H9 (cell line): Measurements from ENCODE around the gene OTULINL. TPM values are rescaled to one million over a fixed set of nuclear protein-coding genes. Genes with fewer than 3 reads are reported as not detected.

ENCODE experiments used
- DNase-seq: peaks from one replicate; pipeline ENCODE4 v3.0.0-alpha.2; 2017
- H2AFZ ChIP-seq: one replicate; pipeline ENCODE4 v1.6.1; 2013; ENCODE audit warnings: mild to moderate bottlenecking, low read length, control low read depth, moderate library complexity
- H2AK5ac ChIP-seq: 2 replicates; pipeline ENCODE4 v1.6.1; 2013; ENCODE audit warnings: low read length, control low read depth, mixed read lengths; ENCODE audit not compliant: insufficient read length
- H2BK120ac ChIP-seq: one replicate; pipeline ENCODE4 v1.6.1; 2013; ENCODE audit warnings: low read depth, mild to moderate bottlenecking, low read length, control low read depth, inconsistent platforms; ENCODE audit not compliant: poor library complexity, severe bottlenecking
- H2BK12ac ChIP-seq: 2 replicates; pipeline ENCODE4 v1.6.1; 2013; ENCODE audit warnings: low read length, control low read depth, mixed read lengths, low read depth; ENCODE audit not compliant: insufficient read length
- H2BK15ac ChIP-seq: 2 replicates; pipeline ENCODE4 v1.6.1; 2013; ENCODE audit warnings: low read depth, low read length, control low read depth
- H2BK20ac ChIP-seq: one replicate; pipeline ENCODE4 v1.6.1; 2013; ENCODE audit warnings: low read depth, mild to moderate bottlenecking, low read length, control low read depth, inconsistent platforms; ENCODE audit not compliant: poor library complexity, severe bottlenecking
- H2BK5ac ChIP-seq: 2 replicates; pipeline ENCODE4 v1.6.1; 2013; ENCODE audit warnings: low read length, control low read depth, mixed read lengths; ENCODE audit not compliant: insufficient read length
- H3K14ac ChIP-seq: 2 replicates; pipeline ENCODE4 v1.6.1; 2013; ENCODE audit warnings: low read length, control low read depth; ENCODE audit not compliant: insufficient read depth
- H3K18ac ChIP-seq: 2 replicates; pipeline ENCODE4 v1.6.1; 2013; ENCODE audit warnings: low read depth, mild to moderate bottlenecking, mixed read lengths, low read length, control low read depth; ENCODE audit not compliant: insufficient read length
- H3K23ac ChIP-seq: 2 replicates; pipeline ENCODE4 v1.6.1; 2013; ENCODE audit warnings: low read length, control low read depth, mixed read lengths, low read depth; ENCODE audit not compliant: insufficient read length
- H3K23me2 ChIP-seq: 2 replicates; pipeline ENCODE4 v1.6.1; 2013; ENCODE audit warnings: low read depth, mild to moderate bottlenecking, mixed read lengths, low read length, control low read depth; ENCODE audit not compliant: insufficient read length, poor library complexity, severe bottlenecking
- H3K27ac ChIP-seq: 2 replicates; pipeline ENCODE4 v1.5.1; 2013; ENCODE audit warnings: low read length, control low read depth, mixed read lengths, low read depth; ENCODE audit not compliant: insufficient read length
- H3K27me3 ChIP-seq: 2 replicates; pipeline ENCODE4 v1.6.1; 2013; ENCODE audit warnings: low read length, control low read depth, inconsistent platforms; ENCODE audit not compliant: insufficient read depth
- H3K4ac ChIP-seq: 2 replicates; pipeline ENCODE4 v1.6.1; 2013; ENCODE audit warnings: low read depth, mild to moderate bottlenecking, control low read depth, inconsistent platforms, low read length, moderate library complexity
- H3K4me1 ChIP-seq: 2 replicates; pipeline ENCODE4 v1.6.1; 2013; ENCODE audit warnings: low read length, control low read depth, inconsistent platforms; ENCODE audit not compliant: insufficient read depth
- H3K4me2 ChIP-seq: 2 replicates; pipeline ENCODE4 v1.6.1; 2013; ENCODE audit warnings: low read length, control low read depth, mixed read lengths; ENCODE audit not compliant: insufficient read length, insufficient read depth
- H3K56ac ChIP-seq: 2 replicates; pipeline ENCODE4 v1.6.1; 2013; ENCODE audit warnings: low read depth, mild to moderate bottlenecking, mixed read lengths, low read length, control low read depth; ENCODE audit not compliant: insufficient read length
- H3K79me1 ChIP-seq: 2 replicates; pipeline ENCODE4 v1.6.1; 2013; ENCODE audit warnings: low read depth, mild to moderate bottlenecking, moderate library complexity, low read length, control low read depth, inconsistent platforms; ENCODE audit not compliant: insufficient read depth, poor library complexity, severe bottlenecking
- H3K79me2 ChIP-seq: 2 replicates; pipeline ENCODE4 v1.6.1; 2013; ENCODE audit warnings: low read length, control low read depth, inconsistent platforms; ENCODE audit not compliant: insufficient read depth
- H3K9ac ChIP-seq: 2 replicates; pipeline ENCODE4 v1.6.1; 2013; ENCODE audit warnings: low read length, control low read depth, mixed read lengths; ENCODE audit not compliant: insufficient read length; ENCODE audit errors: extremely low read depth
- H3K9me3 ChIP-seq: one replicate; pipeline ENCODE4 v1.6.1; 2013; ENCODE audit warnings: low read depth, low read length, inconsistent platforms; ENCODE audit not compliant: control insufficient read depth
- H3T11ph ChIP-seq: one replicate; pipeline ENCODE4 v1.6.1; 2013; ENCODE audit warnings: mild to moderate bottlenecking, low read length, control low read depth, inconsistent platforms
- H4K20me1 ChIP-seq: one replicate; pipeline ENCODE4 v1.6.1; 2013; ENCODE audit not compliant: control insufficient read depth, insufficient read length, insufficient read depth
- H4K5ac ChIP-seq: 2 replicates; pipeline ENCODE4 v1.6.1; 2013; ENCODE audit warnings: low read depth, mild to moderate bottlenecking, mixed read lengths, low read length, control low read depth; ENCODE audit not compliant: insufficient read length
- H4K8ac ChIP-seq: replicated peaks from 2 replicates; pipeline ENCODE4 v1.6.1; 2013; ENCODE audit warnings: low read length, control low read depth, mixed read lengths, low read depth; ENCODE audit not compliant: insufficient read length
- H4K91ac ChIP-seq: 2 replicates; pipeline ENCODE4 v1.6.1; 2013; ENCODE audit warnings: low read depth, mild to moderate bottlenecking, moderate library complexity, mixed read lengths, low read length, control low read depth; ENCODE audit not compliant: insufficient read length
- H3K27ac Mint-ChIP-seq, 3 experiments: 2 replicates in 2 of 3; 3 replicates in 1 of 3; pipeline ENCODE4 v1.8.0; 2020 to 2021; ENCODE audit warnings: mixed read lengths in 3 of 3, mild to moderate bottlenecking in 1 of 3, moderate library complexity in 1 of 3
- H3K27me3 Mint-ChIP-seq: 2 replicates; pipeline ENCODE4 v1.8.0; 2021; ENCODE audit warnings: low read depth, mild to moderate bottlenecking, moderate library complexity, mixed read lengths
- H3K36me3 Mint-ChIP-seq, 3 experiments: 2 replicates in 2 of 3; 3 replicates in 1 of 3; pipeline ENCODE4 v1.8.0; 2020 to 2021; ENCODE audit warnings: low read depth in 3 of 3, mixed read lengths in 3 of 3; ENCODE audit not compliant: insufficient read depth in 1 of 3
- H3K4me1 Mint-ChIP-seq, 2 experiments: 2 replicates each; pipeline ENCODE4 v1.8.0; 2020; ENCODE audit warnings: mixed read lengths in 2 of 2
- H3K4me3 Mint-ChIP-seq, 2 experiments: 2 replicates in 1 of 2; 3 replicates in 1 of 2; pipeline ENCODE4 v1.8.0; 2020 to 2021; ENCODE audit warnings: mild to moderate bottlenecking in 2 of 2, mixed read lengths in 2 of 2, moderate library complexity in 1 of 2
- H3K9me3 Mint-ChIP-seq, 2 experiments: 2 replicates in 1 of 2; 3 replicates in 1 of 2; pipeline ENCODE4 v1.8.0; 2020; ENCODE audit warnings: mild to moderate bottlenecking in 2 of 2, mixed read lengths in 2 of 2, moderate library complexity in 1 of 2
- CTCF ChIP-seq: fragments of 200-600 bp; sonication (generic); conservative IDR thresholded peaks from 3 replicates; pipeline ENCODE4 v1.8.0; 2021; ENCODE audit warnings: antibody characterized with exemption, mild to moderate bottlenecking
- WGBS: extraction: QIAGEN DNeasy Blood & Tissue Kit; methylation state at CpG from one replicate; pipeline ENCODE4 v1.1.7; 2013; ENCODE audit warnings: missing lambda C conversion rate, low lambda C conversion rate, mixed read lengths; ENCODE audit not compliant: insufficient read length; ENCODE audit errors: extremely low coverage; 5-methylcytosine and 5-hydroxymethylcytosine counted together
- total RNA-seq: library from RNA; stranded (reverse); gene quantifications from 2 replicates; pipeline ENCODE4 v1.2.1, GENCODE V29; 2021

Gene OTULINL
- total RNA-seq, 1 experiment from 2014 or later: 7.5 TPM

GRCh38 chr5:14640765-14641164, 59.2 kb downstream of the OTULINL start:
- no peak overlapping the region for H4K91ac ChIP-seq
- H2BK15ac ChIP-seq: no peak overlapping the region
- no peak overlapping the region for H3K4me2 ChIP-seq
- Mint-ChIP-seq H3K36me3 (no peaks in the 10 kb centered on the region), H3K4me3 (no peak overlapping the region), H3K27ac (no peak overlapping the region), H3K9me3 (no peaks in the 10 kb centered on the region), H3K4me1 (peaks cover 9% of the 10 kb centered on the region in 2 experiments), H3K27me3 (peaks cover 2% of the 10 kb centered on the region; the same call in 1 of the 2 replicates)
- no peak overlapping the region for H2BK20ac ChIP-seq
- H3K14ac ChIP-seq: no peak overlapping the region; the same call in 1 of the 2 replicates
- H3K9ac ChIP-seq: no peak overlapping the region
- H2BK120ac ChIP-seq: no peak overlapping the region
- TF ChIP-seq CTCF: peak; percentile 45
- no peak overlapping the region for H3T11ph ChIP-seq
- no peak overlapping the region for H2BK5ac ChIP-seq
- H2BK12ac ChIP-seq: no peak overlapping the region
- H3K23me2 ChIP-seq: no peaks in the 10 kb centered on the region
- no peak overlapping the region for H2AFZ ChIP-seq
- no peak overlapping the region for H3K27ac ChIP-seq
- no peaks in the 10 kb centered on the region for H3K79me2 ChIP-seq
- H4K20me1 ChIP-seq: no peaks in the 10 kb centered on the region
- H2AK5ac ChIP-seq: no peak overlapping the region
- H3K27me3 ChIP-seq: no peaks in the 10 kb centered on the region
- H4K5ac ChIP-seq: no peak overlapping the region
- H3K4me1 ChIP-seq: no peaks in the 10 kb centered on the region
- peak; percentile 74 for DNase-seq
- H3K18ac ChIP-seq: no peak overlapping the region
- H3K4ac ChIP-seq: no peak overlapping the region
- H3K56ac ChIP-seq: no peak overlapping the region
- H3K23ac ChIP-seq: no peak overlapping the region
- no CpG with 5 or more reads among the region's 10 CpGs for WGBS
- H4K8ac ChIP-seq: no peak overlapping the region
- H3K79me1 ChIP-seq: no peaks in the 10 kb centered on the region
- no peaks in the 10 kb centered on the region for H3K9me3 ChIP-seq
